ENCODE data around the gene CCSER1.

- TF ChIP-seq CTCF (conservative IDR thresholded peaks at IDR 0.05) = no peak
- no peak for TF ChIP-seq EZH2 (IDR thresholded peaks at IDR 0.05; ENCODE audit: low read depth)
These were observed 493.9 kb downstream of the CCSER1 start for GRCh38 chr4:90621080-90621479.

Data from PC-9 (cell line).